OCI-LY1 (cell line): Measurements from ENCODE around the gene RASGRF2.

Source experiments
- H2AFZ ChIP-seq: fragments of 200-600 bp; sonication (generic), shearing (Covaris generic); 2 replicates; pipeline ENCODE4 v1.6.0; 2014; ENCODE audit warnings: antibody characterized with exemption, mild to moderate bottlenecking, low read length
- H3F3A ChIP-seq: fragments of 200-600 bp; sonication (generic), shearing (Covaris generic); 2 replicates; pipeline ENCODE4 v1.6.0; 2014; ENCODE audit warnings: mild to moderate bottlenecking, antibody characterized with exemption, low read length, moderate library complexity; ENCODE audit not compliant: insufficient read depth
- H3K27ac ChIP-seq: fragments of 200-600 bp; sonication (generic); 2 replicates; pipeline ENCODE4 v1.5.1; 2014; ENCODE audit warnings: low read length, mixed run types, mild to moderate bottlenecking, low read depth; ENCODE audit not compliant: poor library complexity, severe bottlenecking
- H3K27me3 ChIP-seq: fragments of 200-600 bp; sonication (generic); 2 replicates; pipeline ENCODE4 v1.6.0; 2014; ENCODE audit warnings: antibody characterized with exemption, mild to moderate bottlenecking, low read length, moderate library complexity; ENCODE audit not compliant: insufficient read depth
- H3K36me3 ChIP-seq: fragments of 200-600 bp; sonication (generic); 2 replicates; pipeline ENCODE4 v1.6.1; 2014; ENCODE audit warnings: mild to moderate bottlenecking, antibody characterized with exemption, low read length, moderate library complexity, mixed read lengths; ENCODE audit not compliant: insufficient read depth
- H3K4me1 ChIP-seq: fragments of 200-600 bp; sonication (generic); 2 replicates; pipeline ENCODE4 v1.5.1; 2014; ENCODE audit warnings: mild to moderate bottlenecking, low read length, moderate library complexity; ENCODE audit not compliant: insufficient read depth, severe bottlenecking
- H3K4me2 ChIP-seq: fragments of 200-600 bp; sonication (generic), shearing (Covaris generic); 2 replicates; pipeline ENCODE4 v1.6.1; 2014; ENCODE audit warnings: low read length
- H3K4me3 ChIP-seq: fragments of 200-600 bp; sonication (generic); 2 replicates; pipeline ENCODE4 v1.5.1; 2014; ENCODE audit warnings: low read length, low read depth, mild to moderate bottlenecking, mixed read lengths; ENCODE audit not compliant: poor library complexity, severe bottlenecking
- H3K79me2 ChIP-seq: fragments of 200-600 bp; shearing (Covaris generic); 2 replicates; pipeline ENCODE4 v1.6.1; 2016; ENCODE audit warnings: mixed run types, low read length, mixed read lengths; ENCODE audit not compliant: insufficient read depth
- H3K9ac ChIP-seq: fragments of 200-600 bp; sonication (generic), shearing (Covaris generic); 2 replicates; pipeline ENCODE4 v1.6.1; 2014; ENCODE audit warnings: mild to moderate bottlenecking, low read length, mixed read lengths
- H3K9me2 ChIP-seq: fragments of 200-600 bp; sonication (generic), shearing (Covaris generic); 2 replicates; pipeline ENCODE4 v1.6.1; 2014; ENCODE audit warnings: low read depth, mild to moderate bottlenecking, low read length, mixed read lengths
- H3K9me3 ChIP-seq: fragments of 200-600 bp; shearing (Covaris generic); 2 replicates; pipeline ENCODE4 v1.6.1; 2014; ENCODE audit warnings: low read length, mixed read lengths
- H4K20me1 ChIP-seq: fragments of 200-600 bp; sonication (generic), shearing (Covaris generic); 2 replicates; pipeline ENCODE4 v1.6.0; 2016; ENCODE audit warnings: mild to moderate bottlenecking, low read length; ENCODE audit not compliant: insufficient read depth
- CTCF ChIP-seq: fragments of 200-600 bp; sonication (generic), shearing (Covaris generic); IDR thresholded peaks from 2 replicates; pipeline ENCODE4 v1.5.1; 2017; ENCODE audit warnings: mild to moderate bottlenecking, antibody characterized with exemption, low read length, moderate library complexity, mixed read lengths
- EZH2 ChIP-seq: fragments of 200-600 bp; sonication (generic), shearing (Covaris generic); IDR thresholded peaks from 2 replicates; pipeline ENCODE4 v1.8.0; 2017; ENCODE audit warnings: borderline replicate concordance, mixed run types, mild to moderate bottlenecking, antibody characterized with exemption, low read length, moderate library complexity, mixed read lengths

RASGRF2 gene

DNA sequence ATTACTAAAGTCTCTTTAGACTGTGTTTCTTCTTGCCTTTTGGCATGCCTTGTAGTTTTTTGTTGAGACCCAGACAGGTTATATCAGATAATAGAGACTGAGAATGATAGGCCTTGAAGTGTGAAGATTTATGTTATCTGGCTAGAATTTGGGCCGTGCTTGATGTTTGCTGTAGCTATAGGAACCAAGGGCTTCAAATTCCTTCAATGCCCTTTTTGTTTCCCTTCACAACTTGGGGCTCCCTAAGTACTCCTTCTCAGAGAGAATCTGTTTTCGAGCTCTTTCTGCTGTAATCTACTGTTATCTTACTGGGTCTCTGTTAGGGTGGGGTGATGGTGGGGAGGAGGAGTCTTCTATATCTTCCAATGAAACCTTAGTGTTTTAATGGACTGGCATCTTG lies 177.7 kb downstream of the RASGRF2 start:
- H3K79me2 ChIP-seq = no peaks in the 10 kb centered on the region
- no peak overlapping the region for H3K4me3 ChIP-seq
- H4K20me1 ChIP-seq = no peaks in the 10 kb centered on the region
- H3K9ac ChIP-seq = no peak overlapping the region
- TF ChIP-seq CTCF (no peak), EZH2 (no peak)
- no peaks in the 10 kb centered on the region for H3K9me2 ChIP-seq
- H3K9me3 ChIP-seq = no peaks in the 10 kb centered on the region
- no peak overlapping the region for H3K27ac ChIP-seq
- H3K4me2 ChIP-seq = no peak overlapping the region
- H2AFZ ChIP-seq = no peak overlapping the region
- no peaks in the 10 kb centered on the region for H3K27me3 ChIP-seq
- no peaks in the 10 kb centered on the region for H3K4me1 ChIP-seq
- no peaks in the 10 kb centered on the region for H3K36me3 ChIP-seq
- no peaks in the 10 kb centered on the region for H3F3A ChIP-seq

DNA sequence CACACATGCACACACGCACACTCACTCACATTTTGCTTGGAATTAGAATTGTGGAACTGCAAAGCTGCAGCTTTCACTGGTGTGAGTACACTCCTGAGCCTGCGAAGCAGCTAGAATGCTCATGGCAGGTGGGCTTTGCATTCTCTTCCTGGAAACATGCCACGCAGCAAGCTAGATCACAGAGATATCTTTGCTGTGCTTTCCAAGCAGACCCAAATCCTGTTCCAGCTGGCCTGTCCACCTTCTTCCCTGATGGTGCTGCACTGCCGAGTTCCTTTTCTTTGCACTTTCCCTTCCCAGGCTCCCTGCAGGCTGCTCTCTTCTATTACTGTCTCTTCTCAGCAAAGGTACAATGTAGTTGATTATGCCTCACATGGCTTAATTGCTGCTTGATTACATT lies 180.3 kb downstream of the RASGRF2 start:
- Histone ChIP-seq H3K9me2 (no peaks in the 10 kb centered on the region), H3F3A (no peaks in the 10 kb centered on the region), H3K4me1 (no peaks in the 10 kb centered on the region), H3K9me3 (no peaks in the 10 kb centered on the region), H3K36me3 (no peaks in the 10 kb centered on the region), H3K27me3 (no peaks in the 10 kb centered on the region), H4K20me1 (no peaks in the 10 kb centered on the region), H2AFZ (no peak overlapping the region), H3K79me2 (no peaks in the 10 kb centered on the region), H3K4me3 (no peak overlapping the region), H3K9ac (no peak overlapping the region), H3K4me2 (no peak overlapping the region), H3K27ac (no peak overlapping the region)
- TF ChIP-seq EZH2 = no peak
- TF ChIP-seq CTCF = no peak

GRCh38 chr5:81140943-81141342 lies 180.8 kb downstream of the RASGRF2 start:
- Histone ChIP-seq H3F3A (no peaks in the 10 kb centered on the region), H4K20me1 (no peaks in the 10 kb centered on the region), H2AFZ (no peak overlapping the region), H3K4me2 (no peak overlapping the region), H3K9me3 (no peaks in the 10 kb centered on the region), H3K27me3 (no peaks in the 10 kb centered on the region), H3K36me3 (no peaks in the 10 kb centered on the region), H3K9ac (no peak overlapping the region), H3K79me2 (no peaks in the 10 kb centered on the region), H3K4me1 (no peaks in the 10 kb centered on the region), H3K9me2 (no peaks in the 10 kb centered on the region), H3K27ac (no peak overlapping the region), H3K4me3 (no peak overlapping the region)
- TF ChIP-seq EZH2 = no peak
- TF ChIP-seq CTCF = no peak
